Stimulated activated CD8-positive, alpha-beta memory T cell treated with anti-CD3 and anti-CD28 coated beads, Interleukin-2, amount 100 ng/mL, for 48 hours (primary cell): ENCODE results near the gene SGMS1.
"Not testable (repeated sequence)": the region's sequence is repeated elsewhere in the genome, so short reads cannot be mapped to it uniquely, and the experiment has no call there.

Experiments used
- DNase-seq, 2 donors: peaks; one replicate each; pipeline ENCODE4 v3.0.0-alpha.2; 2020; ENCODE audit warnings: low read depth in 2 of 2

Gene SGMS1

DNA sequence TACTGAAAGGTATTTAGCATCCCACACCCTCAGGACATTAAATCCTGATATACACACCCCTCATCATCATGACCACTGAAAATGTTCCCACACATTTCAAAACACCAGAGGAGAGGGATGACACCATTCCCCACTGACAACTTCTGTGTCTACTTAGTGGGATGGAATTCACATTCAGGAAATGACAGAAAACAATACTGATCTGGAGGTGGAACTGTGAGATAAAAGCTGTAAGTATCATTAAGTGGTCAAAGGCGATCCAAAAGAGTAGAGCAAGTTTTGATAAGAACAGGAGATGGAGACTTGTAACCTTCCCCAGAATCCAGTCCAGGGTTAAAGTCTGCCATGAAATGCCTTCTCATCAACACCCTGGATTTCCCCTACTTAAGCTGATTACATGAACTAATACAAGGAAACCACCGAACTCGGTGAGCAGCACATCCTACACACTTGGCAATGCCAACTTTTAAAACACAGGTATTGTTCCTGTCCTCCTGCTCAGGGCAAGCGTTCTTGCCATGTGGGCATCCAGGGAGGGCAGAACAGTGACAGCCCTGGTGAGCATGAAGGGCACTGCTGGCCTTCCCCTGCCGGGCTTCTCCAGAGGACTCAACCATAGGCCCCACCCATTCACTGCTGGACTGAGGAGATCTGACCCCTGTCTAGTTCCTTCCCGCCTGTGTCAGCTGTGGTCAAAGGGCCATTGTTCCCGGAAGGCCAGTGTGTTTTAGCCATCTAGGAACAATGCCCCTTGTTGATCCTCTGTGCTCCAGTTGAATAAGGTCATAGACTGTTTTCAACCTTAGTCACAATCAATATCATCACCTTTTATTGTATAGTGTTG lies 85.0 kb downstream of the SGMS1 start:
- DNase-seq = no peak

DNA sequence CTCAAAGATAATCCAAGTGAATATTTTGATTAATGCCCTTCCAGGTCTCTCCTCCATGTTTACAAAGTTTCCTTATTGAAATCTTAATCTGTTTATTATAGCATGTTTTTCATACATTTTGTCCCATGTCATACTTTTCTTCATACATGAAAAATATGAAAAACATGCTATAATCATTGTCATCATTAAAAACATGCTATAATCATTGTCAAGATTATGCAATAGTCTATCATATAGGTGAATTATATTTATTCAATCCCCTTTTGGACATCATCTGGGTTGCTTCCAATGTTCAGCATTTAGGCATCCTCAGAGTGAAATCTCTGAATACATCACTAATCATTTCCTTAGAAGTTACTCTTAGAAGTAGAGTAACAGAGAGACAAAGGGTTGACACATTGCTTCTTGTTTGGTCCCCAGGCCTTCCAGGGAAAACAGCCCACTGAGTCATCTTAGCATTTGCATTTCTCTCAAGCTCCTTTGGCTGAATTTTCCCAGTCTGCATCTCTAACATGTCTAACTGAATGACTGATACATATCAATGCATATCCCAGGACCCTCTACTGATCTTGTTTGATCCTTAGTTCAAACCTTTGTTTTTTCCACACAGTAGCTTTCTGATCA lies 87.0 kb downstream of the SGMS1 start:
- no peak for DNase-seq

DNA sequence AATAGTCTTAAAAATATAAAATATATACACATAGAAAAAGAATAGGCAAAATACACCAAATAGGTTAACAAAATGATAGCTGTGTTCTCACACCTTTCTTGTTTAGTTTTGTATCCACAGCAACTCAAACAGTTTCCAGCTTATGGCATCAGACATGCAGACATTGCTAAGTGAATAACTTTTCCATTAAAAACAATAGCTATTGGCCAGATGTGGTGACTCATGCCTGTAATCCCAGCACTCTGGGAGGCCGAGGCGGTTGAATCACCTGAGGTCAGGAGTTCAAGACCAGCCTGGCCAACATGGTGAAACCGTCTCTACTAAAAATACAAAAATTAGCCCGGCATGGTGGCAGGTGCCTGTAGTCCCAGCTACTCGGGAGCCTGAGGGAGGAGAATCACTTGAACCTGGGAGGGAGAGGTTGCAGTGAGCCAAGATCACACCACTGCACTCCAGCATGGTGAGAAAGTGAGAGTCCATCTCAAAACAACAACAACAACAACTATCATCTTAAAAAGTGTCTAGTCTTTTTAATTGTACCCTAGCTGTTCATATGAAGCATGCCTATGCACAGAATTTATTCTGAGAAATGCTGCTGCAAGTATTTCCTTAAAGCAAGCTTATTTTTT lies 88.9 kb downstream of the SGMS1 start:
- not testable (repeated sequence) for DNase-seq

DNA sequence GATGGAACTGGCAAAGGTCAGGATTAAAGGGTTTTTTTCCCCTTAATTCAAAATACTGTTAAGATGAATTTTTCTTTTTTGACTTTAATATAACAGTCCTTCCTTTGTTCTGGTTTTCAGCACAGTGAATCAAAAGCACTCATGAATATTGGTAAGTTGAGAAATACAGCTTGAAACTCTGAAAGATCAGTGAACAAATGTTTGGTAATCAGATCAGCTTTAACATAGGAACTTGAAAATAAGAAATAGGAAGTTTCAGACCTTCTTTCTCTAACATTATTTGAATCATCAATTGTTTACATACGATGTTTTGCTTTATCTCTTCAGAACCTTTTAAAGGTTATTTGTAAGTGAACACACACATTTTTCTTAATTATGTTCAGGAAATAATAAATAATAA lies 90.5 kb downstream of the SGMS1 start:
- DNase-seq = no peak

DNA sequence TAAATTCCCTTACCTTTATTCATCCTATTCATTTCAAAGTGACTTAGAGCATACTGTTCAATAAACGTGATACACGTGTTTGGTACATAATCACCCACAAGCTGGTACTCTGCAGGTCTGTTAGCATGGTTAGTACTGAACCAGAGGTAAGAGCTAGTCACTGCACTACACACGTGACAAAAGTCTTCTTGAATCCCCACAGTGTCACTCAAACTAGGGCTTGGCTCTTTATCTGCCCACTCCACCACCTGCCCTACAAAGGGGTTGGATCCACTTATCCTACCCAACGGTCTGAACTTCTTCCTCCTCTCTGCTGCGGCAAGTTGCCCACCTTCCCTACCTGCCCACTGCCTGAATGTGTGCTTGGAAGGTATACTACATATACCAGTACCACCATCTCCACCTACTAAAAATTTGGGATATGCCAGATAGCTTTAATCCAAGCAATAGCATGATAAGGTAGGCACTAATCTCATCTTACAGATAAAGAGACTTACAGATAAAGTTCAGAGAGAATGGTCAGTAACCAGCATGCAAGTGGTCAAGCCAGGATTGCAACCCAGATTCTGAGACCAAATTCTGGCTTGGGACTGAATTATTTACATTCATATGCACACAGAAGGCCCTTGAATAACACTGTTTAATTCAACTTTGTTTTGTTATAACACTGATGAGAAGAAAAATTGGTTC lies 92.2 kb downstream of the SGMS1 start:
- DNase-seq = no peak

DNA sequence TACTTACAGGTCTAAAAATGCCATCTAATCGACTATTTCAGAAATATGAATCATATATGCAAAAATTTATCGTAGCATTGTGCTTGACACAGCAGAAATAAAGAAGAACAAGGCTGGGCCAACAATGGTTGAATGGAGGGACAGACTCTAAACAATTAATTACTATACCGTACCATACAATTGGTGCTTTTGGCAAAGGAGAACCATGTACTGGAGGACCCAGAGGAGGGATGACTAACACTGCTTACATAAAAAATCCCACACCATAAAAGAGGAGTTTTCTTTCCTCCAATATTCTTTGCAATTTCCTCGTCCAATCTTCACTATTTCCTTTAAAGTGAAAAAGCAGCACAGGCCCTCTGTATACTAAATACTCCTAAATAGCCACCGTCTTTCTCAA lies 94.1 kb downstream of the SGMS1 start:
- no peak for DNase-seq

DNA sequence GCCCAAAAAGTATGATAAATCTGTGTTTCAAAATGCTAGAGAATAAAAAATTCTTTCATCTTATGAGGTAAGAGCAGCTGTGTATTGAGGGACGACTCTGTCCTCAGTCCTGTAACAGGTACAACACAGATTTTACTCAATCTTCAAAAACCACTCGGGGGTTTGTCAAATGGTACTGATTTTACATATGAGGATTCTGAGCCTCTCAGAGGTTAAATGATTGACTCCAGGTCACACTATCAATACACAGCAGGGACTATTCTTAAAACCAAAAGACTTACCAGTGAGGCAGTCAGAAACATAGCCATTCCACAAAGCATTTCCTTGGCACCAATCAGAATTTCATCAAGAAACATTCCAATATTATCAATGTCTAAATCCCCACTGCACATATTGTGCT lies 95.5 kb downstream of the SGMS1 start:
- DNase-seq = no peak

DNA sequence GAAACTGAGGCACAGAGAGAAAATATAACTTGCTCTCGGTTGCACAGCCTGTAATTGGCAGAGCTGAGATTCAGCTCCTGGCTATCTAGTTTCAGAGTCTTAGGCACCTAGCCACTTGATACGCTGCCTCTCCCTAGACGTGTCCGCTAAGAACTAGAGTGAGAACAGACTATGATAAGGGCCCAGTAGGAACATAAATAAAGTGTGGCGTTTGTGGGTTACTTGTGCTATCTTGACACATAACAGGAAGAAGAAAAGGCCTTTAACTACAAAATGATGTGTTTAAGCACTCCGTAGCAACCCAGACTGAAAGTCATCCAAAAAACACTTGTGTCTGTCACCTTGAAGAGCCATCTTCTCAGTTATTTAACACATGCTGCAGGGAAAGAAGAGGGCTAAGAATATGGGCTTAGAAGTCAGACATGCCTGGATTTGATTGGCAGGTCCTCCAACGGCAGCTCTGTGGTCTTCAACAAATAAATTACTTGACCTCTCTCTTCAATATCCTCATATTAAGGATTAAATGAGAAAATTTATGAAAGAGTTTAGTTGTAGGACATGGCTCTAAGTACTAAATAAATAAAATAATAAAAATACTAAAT lies 96.2 kb downstream of the SGMS1 start:
- DNase-seq = no peak

DNA sequence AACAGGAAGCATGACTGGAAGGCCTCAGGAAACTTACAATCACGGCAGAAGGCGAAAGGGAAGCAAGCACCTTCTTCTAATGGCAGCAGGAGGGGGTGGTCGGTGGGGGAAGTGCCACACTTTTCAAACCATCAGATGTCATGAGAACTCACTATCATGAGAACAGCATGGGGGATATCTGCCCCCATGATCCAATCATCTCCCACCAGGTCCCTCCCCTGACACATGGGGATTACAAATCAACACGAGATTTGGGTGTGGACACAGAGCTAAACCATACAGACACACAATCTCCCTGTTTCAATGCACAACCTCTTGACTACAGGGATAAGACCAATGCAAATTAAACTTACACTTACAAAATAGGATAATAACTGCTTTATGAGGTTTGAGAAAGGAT lies 97.6 kb downstream of the SGMS1 start:
- no peak for DNase-seq

DNA sequence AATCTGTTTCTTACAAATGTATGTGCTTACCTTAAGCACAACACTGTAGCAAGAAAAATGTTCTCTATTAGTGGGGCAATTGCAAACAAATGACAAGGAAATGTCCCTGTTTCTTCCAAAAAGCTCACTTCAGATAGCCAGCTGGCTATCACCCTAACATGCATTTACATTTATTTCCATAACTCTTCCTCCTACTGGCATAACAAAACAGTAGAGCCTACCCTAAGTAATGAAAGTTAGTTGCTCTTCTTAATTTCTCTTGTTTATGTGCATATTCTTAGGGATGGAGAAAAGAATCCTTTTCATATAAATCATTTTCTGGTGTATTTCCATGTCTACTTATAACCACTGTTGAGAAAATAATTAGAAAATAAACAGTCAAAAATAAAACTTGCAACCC lies 100.4 kb downstream of the SGMS1 start:
- DNase-seq = no peak

DNA sequence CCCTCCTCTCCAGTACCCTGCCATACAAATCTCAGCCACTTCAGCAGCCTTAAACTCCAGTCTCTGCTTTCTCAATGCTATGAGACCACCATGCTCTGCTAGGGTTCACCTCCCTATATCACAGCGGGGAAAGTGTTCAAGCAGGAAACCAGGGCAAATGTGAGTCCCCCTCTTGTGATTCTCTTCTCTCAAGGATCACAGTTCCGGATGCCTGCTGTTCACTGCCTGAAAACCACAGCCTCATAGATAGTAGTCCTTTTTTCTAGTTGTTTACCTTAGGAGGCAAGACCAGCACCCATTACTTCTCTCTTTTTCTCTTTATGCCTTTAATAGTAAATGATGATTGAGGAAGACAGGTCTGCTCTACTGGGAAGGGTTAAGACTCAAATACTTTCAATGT lies 100.8 kb downstream of the SGMS1 start:
- no peak for DNase-seq

DNA sequence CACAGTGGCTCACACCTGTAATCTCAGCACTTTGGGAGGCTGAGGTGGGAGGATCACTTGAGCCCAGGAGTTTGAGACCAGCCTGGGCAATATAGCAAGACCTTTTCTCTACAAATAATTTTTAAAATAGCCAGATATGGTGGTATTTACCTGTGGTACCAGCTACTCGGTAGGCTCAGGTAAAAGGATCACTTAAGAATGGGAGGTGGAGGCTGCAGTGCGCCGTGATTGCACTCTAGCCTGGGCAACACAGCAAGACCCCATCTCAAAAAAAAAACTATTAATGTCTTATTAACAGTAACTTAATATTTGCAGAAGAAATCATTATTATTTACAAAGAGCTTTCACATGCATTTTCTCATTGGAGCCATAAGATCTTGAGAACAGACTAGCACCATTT lies 103.6 kb downstream of the SGMS1 start:
- DNase-seq = no peak

DNA sequence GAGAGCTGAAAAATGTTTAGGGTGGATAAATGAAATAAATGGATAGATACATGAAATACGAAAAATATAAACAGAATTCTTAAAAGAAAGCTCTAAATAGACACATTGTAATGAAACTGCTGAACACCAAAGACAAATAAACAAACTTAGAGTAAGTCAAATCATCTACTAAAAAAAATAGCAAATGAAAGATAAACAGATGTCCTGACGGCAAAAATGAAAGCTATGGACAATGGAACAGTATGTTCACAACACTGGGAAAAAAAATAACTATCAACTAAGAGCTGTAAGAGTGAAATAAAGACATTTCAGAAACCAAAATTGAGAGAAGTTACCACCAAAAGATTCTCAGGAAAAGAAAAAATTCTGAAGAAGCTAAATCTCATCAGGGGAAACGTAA lies 106.1 kb downstream of the SGMS1 start:
- DNase-seq = no peak

DNA sequence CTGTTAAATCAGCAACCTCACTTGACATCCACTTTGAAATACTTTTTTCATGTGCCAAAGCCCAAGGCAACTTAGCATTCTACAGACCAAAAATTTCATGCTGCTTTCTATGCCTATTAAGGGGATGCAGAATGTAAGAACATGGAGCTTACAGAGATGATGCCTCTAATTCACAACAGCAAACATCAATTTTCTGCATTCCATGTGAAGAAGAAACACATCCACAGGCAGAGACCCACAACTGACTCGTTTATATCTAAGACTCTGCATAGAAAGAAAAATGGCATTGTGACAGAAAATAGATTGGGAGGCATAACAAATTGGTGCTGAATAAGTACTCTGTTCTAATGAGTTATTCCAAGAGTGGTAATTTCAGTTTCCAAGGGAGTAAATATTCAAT lies 107.6 kb downstream of the SGMS1 start:
- no peak for DNase-seq

DNA sequence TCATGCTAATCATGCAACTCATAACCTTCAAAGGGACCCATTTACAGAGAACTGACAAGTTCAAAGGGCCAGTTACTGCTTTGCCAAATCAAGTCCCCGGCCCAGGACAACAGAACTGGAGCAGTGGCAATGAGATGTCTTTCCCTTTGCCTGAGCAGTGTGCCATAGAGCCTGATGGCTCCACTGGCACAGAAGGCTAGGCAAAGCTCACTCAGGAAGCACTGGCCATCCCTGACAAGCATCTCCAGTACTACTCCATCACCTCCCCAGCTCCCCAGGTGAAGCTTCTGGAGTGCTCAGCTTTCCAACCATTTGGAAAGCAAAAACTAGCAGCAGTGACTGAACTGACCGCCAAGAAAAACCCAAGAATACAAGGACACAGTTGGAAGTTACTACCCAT lies 108.3 kb downstream of the SGMS1 start:
- no peak for DNase-seq

DNA sequence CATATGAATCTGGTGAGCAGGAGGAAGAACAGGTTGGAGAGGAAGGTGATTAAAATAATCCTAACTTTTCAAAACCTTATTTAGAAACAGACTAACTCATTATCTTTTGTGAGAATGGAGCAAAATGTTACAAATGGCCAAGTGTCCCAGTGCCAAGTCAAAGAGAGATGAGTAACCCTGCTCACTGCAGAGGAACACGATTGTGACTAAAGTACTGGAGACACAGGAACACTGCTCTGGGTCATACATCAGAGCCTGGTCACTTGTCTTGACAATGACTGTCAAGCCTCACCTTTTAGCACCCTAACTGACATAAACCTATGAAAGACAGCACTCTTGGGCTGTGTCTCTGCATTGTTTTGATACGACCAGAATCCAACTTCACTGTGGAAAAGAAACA lies 108.8 kb downstream of the SGMS1 start:
- no peak for DNase-seq

DNA sequence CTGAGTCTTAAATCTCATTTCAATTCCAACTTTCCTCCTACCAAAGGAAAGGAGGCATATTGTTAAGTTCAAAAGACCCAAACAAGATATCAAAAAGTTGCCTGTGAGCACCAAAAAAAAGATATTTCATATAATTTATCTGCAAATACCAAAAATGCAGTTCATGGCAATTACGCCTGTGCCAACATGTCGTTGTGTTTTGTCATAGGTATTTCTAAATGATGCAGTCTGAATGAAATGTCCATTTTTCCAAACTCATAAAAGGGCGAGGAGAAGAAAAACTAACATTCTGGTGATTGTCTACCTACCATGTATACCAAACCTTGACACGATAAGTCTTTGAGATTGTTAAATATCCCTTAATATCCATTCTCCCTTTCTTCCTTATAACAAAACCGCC lies 109.8 kb downstream of the SGMS1 start:
- DNase-seq = no peak

DNA sequence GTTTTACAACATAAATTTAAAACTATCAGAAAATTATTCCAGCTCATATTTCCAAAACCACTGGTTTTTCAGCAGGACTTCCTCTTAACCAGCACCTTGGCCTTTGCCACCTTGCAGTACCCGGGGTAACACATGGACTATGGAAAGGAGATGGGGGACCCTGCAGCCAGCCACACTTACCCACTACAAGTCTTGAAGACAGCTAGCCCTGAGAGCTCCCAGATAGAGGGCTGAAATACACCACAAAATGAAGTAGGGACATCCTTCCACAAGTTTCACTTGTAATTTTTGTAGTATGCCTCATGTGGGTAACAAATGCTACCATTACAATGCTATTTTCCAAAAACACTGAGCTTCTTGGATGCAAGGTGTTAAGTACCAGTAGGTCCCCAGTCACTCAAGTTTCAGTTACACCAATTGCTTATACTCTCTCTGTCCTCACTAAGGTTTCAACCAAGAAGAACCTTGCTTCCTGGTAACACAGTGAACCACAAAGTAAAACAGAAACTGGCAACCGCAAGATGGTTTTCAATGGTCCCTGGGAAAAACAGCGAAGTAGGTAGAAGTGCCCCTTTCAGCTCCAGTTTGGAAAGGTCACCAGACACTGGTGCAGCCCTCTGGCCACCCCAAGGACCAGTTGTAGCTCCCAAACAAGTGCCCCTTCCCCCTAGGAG lies 110.9 kb downstream of the SGMS1 start:
- DNase-seq = no peak

DNA sequence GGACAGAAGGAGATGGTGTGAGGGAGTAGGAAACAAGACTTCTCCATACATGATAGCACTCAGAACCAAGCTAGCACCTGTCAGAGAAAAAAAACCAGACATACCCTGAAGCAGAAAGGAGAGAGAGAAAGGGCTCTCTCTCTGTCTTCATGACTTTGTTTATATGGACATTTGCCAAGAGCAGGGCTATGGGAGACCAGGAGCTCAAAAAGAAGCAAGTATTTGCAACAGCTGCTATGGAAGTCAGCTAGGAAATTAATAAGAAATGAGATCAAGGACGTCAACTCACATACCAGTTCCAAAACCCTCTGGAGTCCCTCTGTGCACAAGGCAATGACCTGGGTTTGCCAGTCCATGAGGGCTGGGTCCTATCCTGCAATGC lies 111.6 kb downstream of the SGMS1 start:
- no peak for DNase-seq

DNA sequence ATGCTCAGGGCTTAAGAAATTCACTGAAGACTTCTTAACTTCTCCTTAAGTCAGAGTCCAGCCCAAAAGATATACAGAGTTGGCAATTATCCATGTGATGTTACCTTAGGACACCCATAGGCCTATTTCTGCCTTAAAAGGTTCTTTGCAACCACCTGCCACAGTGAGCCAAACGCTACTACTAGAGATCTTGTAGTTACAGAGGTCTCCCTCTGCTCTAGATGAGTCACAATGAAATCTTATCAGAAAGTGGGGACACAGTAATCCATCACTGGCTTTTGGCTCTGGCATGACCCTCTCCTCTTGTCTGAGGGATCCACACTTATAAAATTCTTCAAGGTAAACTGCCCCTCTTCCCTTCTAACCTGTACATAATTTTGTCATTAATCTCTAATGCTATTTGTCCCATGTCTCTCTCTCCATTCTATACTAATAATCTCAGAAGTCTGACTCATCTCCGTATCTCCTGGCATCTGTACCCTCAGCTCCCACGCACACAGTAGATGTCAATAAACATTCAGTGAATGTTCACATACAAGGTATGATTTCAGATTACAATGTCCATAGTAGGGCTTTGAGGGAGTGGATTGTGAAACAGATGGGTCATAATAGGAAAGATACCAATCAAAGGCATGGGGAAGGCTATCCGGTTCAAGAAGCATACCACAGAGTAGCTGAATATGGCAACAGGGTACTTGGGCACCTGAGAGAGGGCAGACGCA lies 112.1 kb downstream of the SGMS1 start:
- DNase-seq = no peak
